22Rv1 (cell line): Measurements from ENCODE around the gene DNM1L.

ENCODE experiments used
- CTCF ChIP-seq: fragments of 450-650 bp; IDR thresholded peaks from 2 replicates; pipeline ENCODE4 v1.5.1; 2017; ENCODE audit warnings: mild to moderate bottlenecking
- ZFX ChIP-seq: fragments of 450-650 bp; IDR thresholded peaks from 2 replicates; pipeline ENCODE4 v1.6.1; 2017; ENCODE audit warnings: antibody characterized with exemption, borderline replicate concordance

- TF ChIP-seq CTCF (no peak), ZFX (no peak)
Observed at GRCh38 chr12:32765906-32766305, 86.8 kb downstream of the DNM1L start.
